Measurements from ENCODE around the gene CNNM4. TPM values are rescaled to one million over a fixed set of nuclear protein-coding genes. Genes with fewer than 3 reads are reported as not detected.

Gene CNNM4
- total RNA-seq: 6.3 TPM

GRCh38 chr2:96760036-96760985 is at the start of gene CNNM4:
TSS of gene CNNM4 (plus strand) at chr2:96760902. CDS start at chr2:96761000, 98 bp downstream.
- H3K9me3 ChIP-seq (ENCODE audit: control insufficient read depth in 3 of 3, low read length in 3 of 3): no peaks in the 10 kb centered on the region
- peaks cover 40 to 44% (median 40%) of the 10 kb centered on the region in 3 donors for H3K4me1 ChIP-seq (ENCODE audit: control insufficient read depth in 3 of 3, insufficient read depth in 3 of 3, low read length in 3 of 3)
- H3K9ac ChIP-seq (ENCODE audit: low read depth in 1 of 3, low read length in 3 of 3): peak within 1 kb of the TSS; percentile 76 to 93 (median 87)
- peak within 1 kb of the TSS; percentile 77 to 98 (median 95) for H3K4me3 ChIP-seq (ENCODE audit: low read length in 3 of 3)
- H3K36me3 ChIP-seq (ENCODE audit: control insufficient read depth in 3 of 3, insufficient read depth in 3 of 3, low read length in 3 of 3): peaks cover 0 to 2% (median 0%) of the 10 kb centered on the region in 3 donors
- no peaks in the 10 kb centered on the region for H3K27me3 ChIP-seq (ENCODE audit: control insufficient read depth in 3 of 3, insufficient read depth in 3 of 3, low read length in 3 of 3)
- H3K27ac ChIP-seq (ENCODE audit: low read depth, low read length): peak within 1 kb of the TSS; percentile 54

- Histone ChIP-seq H3K4me1 (ENCODE audit: control insufficient read depth in 3 of 3, insufficient read depth in 3 of 3, low read length in 3 of 3) (no peaks in the 10 kb centered on the region), H3K9me3 (ENCODE audit: control insufficient read depth in 3 of 3, low read length in 3 of 3) (no peaks in the 10 kb centered on the region), H3K9ac (ENCODE audit: low read depth in 1 of 3, low read length in 3 of 3) (no peak overlapping the region), H3K27me3 (ENCODE audit: control insufficient read depth in 3 of 3, insufficient read depth in 3 of 3, low read length in 3 of 3) (no peaks in the 10 kb centered on the region), H3K27ac (ENCODE audit: low read depth, low read length) (no peak overlapping the region), H3K36me3 (ENCODE audit: control insufficient read depth in 3 of 3, insufficient read depth in 3 of 3, low read length in 3 of 3) (peaks cover 49 to 74% (median 72%) of the 10 kb centered on the region in 3 donors), H3K4me3 (ENCODE audit: low read length in 3 of 3) (no peak overlapping the region)
These were observed 49.7 kb upstream of the CNNM4 start for GRCh38 chr2:96710985-96711384.

GRCh38 chr2:96715658-96716057 is 45.0 kb upstream of the CNNM4 start:
- Histone ChIP-seq H3K4me3 (ENCODE audit: low read length in 3 of 3) (no peak overlapping the region), H3K27ac (ENCODE audit: low read depth, low read length) (no peak overlapping the region), H3K9me3 (ENCODE audit: control insufficient read depth in 3 of 3, low read length in 3 of 3) (no peaks in the 10 kb centered on the region), H3K9ac (ENCODE audit: low read depth in 1 of 3, low read length in 3 of 3) (no peak overlapping the region), H3K36me3 (ENCODE audit: control insufficient read depth in 3 of 3, insufficient read depth in 3 of 3, low read length in 3 of 3) (peaks cover 19 to 43% (median 38%) of the 10 kb centered on the region in 3 donors), H3K27me3 (ENCODE audit: control insufficient read depth in 3 of 3, insufficient read depth in 3 of 3, low read length in 3 of 3) (no peaks in the 10 kb centered on the region), H3K4me1 (ENCODE audit: control insufficient read depth in 3 of 3, insufficient read depth in 3 of 3, low read length in 3 of 3) (no peaks in the 10 kb centered on the region)

- Histone ChIP-seq H3K4me3 (ENCODE audit: low read length in 3 of 3) (no peak overlapping the region), H3K9me3 (ENCODE audit: control insufficient read depth in 3 of 3, low read length in 3 of 3) (no peaks in the 10 kb centered on the region), H3K27ac (ENCODE audit: low read depth, low read length) (no peak overlapping the region), H3K27me3 (ENCODE audit: control insufficient read depth in 3 of 3, insufficient read depth in 3 of 3, low read length in 3 of 3) (no peaks in the 10 kb centered on the region), H3K9ac (ENCODE audit: low read depth in 1 of 3, low read length in 3 of 3) (no peak overlapping the region), H3K36me3 (ENCODE audit: control insufficient read depth in 3 of 3, insufficient read depth in 3 of 3, low read length in 3 of 3) (peaks cover 15 to 36% (median 31%) of the 10 kb centered on the region in 3 donors), H3K4me1 (ENCODE audit: control insufficient read depth in 3 of 3, insufficient read depth in 3 of 3, low read length in 3 of 3) (no peaks in the 10 kb centered on the region)
These were observed 44.3 kb upstream of the CNNM4 start for GRCh38 chr2:96716388-96716787.

GRCh38 chr2:96726131-96726530 is 34.6 kb upstream of the CNNM4 start:
- H3K4me3 ChIP-seq (ENCODE audit: low read length in 3 of 3): no peak overlapping the region
- H3K36me3 ChIP-seq (ENCODE audit: control insufficient read depth in 3 of 3, insufficient read depth in 3 of 3, low read length in 3 of 3): peaks cover 21 to 45% (median 31%) of the 10 kb centered on the region in 3 donors
- H3K4me1 ChIP-seq (ENCODE audit: control insufficient read depth in 3 of 3, insufficient read depth in 3 of 3, low read length in 3 of 3): peaks cover 0 to 4% (median 0%) of the 10 kb centered on the region in 3 donors
- H3K9ac ChIP-seq (ENCODE audit: low read depth in 1 of 3, low read length in 3 of 3): no peak overlapping the region
- H3K9me3 ChIP-seq (ENCODE audit: control insufficient read depth in 3 of 3, low read length in 3 of 3): no peaks in the 10 kb centered on the region
- H3K27ac ChIP-seq (ENCODE audit: low read depth, low read length): no peak overlapping the region
- H3K27me3 ChIP-seq (ENCODE audit: control insufficient read depth in 3 of 3, insufficient read depth in 3 of 3, low read length in 3 of 3): no peaks in the 10 kb centered on the region

DNA sequence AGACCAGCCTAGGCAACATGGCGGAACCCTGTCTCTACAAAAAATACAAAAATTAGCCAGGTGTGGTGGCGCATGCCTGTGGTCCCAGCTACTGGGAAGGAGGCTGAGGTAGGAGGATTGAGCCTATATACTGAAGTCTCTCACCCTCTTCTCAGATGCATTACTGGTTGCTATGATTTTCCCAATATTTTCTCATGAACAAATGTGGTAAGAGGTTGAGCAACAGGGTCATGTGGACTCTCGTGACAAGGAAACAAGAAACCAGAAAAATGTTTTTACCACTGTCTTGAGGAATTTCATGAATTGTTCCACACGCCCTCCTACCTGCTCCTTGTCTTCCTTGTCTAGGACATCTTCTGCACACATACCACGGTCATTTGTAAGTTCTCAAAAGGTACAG is 33.3 kb upstream of the CNNM4 start:
- Histone ChIP-seq H3K27ac (ENCODE audit: low read depth, low read length) (no peak overlapping the region), H3K4me3 (ENCODE audit: low read length in 3 of 3) (no peak overlapping the region), H3K9me3 (ENCODE audit: control insufficient read depth in 3 of 3, low read length in 3 of 3) (no peaks in the 10 kb centered on the region), H3K4me1 (ENCODE audit: control insufficient read depth in 3 of 3, insufficient read depth in 3 of 3, low read length in 3 of 3) (peaks cover 0 to 4% (median 0%) of the 10 kb centered on the region in 3 donors), H3K9ac (ENCODE audit: low read depth in 1 of 3, low read length in 3 of 3) (no peak overlapping the region), H3K36me3 (ENCODE audit: control insufficient read depth in 3 of 3, insufficient read depth in 3 of 3, low read length in 3 of 3) (peaks cover 27 to 49% (median 40%) of the 10 kb centered on the region in 3 donors), H3K27me3 (ENCODE audit: control insufficient read depth in 3 of 3, insufficient read depth in 3 of 3, low read length in 3 of 3) (no peaks in the 10 kb centered on the region)

GRCh38 chr2:96729748-96730147 is 31.0 kb upstream of the CNNM4 start:
- H3K9ac ChIP-seq (ENCODE audit: low read depth in 1 of 3, low read length in 3 of 3): no peak overlapping the region
- H3K4me3 ChIP-seq (ENCODE audit: low read length in 3 of 3): no peak overlapping the region
- H3K9me3 ChIP-seq (ENCODE audit: control insufficient read depth in 3 of 3, low read length in 3 of 3): no peaks in the 10 kb centered on the region
- peaks cover 46 to 65% (median 59%) of the 10 kb centered on the region in 3 donors for H3K36me3 ChIP-seq (ENCODE audit: control insufficient read depth in 3 of 3, insufficient read depth in 3 of 3, low read length in 3 of 3)
- H3K4me1 ChIP-seq (ENCODE audit: control insufficient read depth in 3 of 3, insufficient read depth in 3 of 3, low read length in 3 of 3): peaks cover 0 to 4% (median 0%) of the 10 kb centered on the region in 3 donors
- no peak overlapping the region for H3K27ac ChIP-seq (ENCODE audit: low read depth, low read length)
- no peaks in the 10 kb centered on the region for H3K27me3 ChIP-seq (ENCODE audit: control insufficient read depth in 3 of 3, insufficient read depth in 3 of 3, low read length in 3 of 3)

- no peaks in the 10 kb centered on the region for H3K27me3 ChIP-seq (ENCODE audit: control insufficient read depth in 3 of 3, insufficient read depth in 3 of 3, low read length in 3 of 3)
- peaks cover 0 to 4% (median 0%) of the 10 kb centered on the region in 3 donors for H3K4me1 ChIP-seq (ENCODE audit: control insufficient read depth in 3 of 3, insufficient read depth in 3 of 3, low read length in 3 of 3)
- H3K36me3 ChIP-seq (ENCODE audit: control insufficient read depth in 3 of 3, insufficient read depth in 3 of 3, low read length in 3 of 3): peaks cover 47 to 65% (median 59%) of the 10 kb centered on the region in 3 donors
- no peak overlapping the region for H3K4me3 ChIP-seq (ENCODE audit: low read length in 3 of 3)
- no peak overlapping the region for H3K27ac ChIP-seq (ENCODE audit: low read depth, low read length)
- H3K9ac ChIP-seq (ENCODE audit: low read depth in 1 of 3, low read length in 3 of 3): peak overlapping the region in 1 of 3 donors; percentile 8
- H3K9me3 ChIP-seq (ENCODE audit: control insufficient read depth in 3 of 3, low read length in 3 of 3): no peaks in the 10 kb centered on the region
These were observed 30.5 kb upstream of the CNNM4 start for GRCh38 chr2:96730212-96730611.

GRCh38 chr2:96733931-96734330 is 26.8 kb upstream of the CNNM4 start:
- H3K36me3 ChIP-seq (ENCODE audit: control insufficient read depth in 3 of 3, insufficient read depth in 3 of 3, low read length in 3 of 3): peaks cover 39 to 61% (median 58%) of the 10 kb centered on the region in 3 donors
- no peaks in the 10 kb centered on the region for H3K27me3 ChIP-seq (ENCODE audit: control insufficient read depth in 3 of 3, insufficient read depth in 3 of 3, low read length in 3 of 3)
- H3K4me1 ChIP-seq (ENCODE audit: control insufficient read depth in 3 of 3, insufficient read depth in 3 of 3, low read length in 3 of 3): peaks cover 5 to 15% (median 14%) of the 10 kb centered on the region in 3 donors
- no peak overlapping the region for H3K9ac ChIP-seq (ENCODE audit: low read depth in 1 of 3, low read length in 3 of 3)
- no peak overlapping the region for H3K4me3 ChIP-seq (ENCODE audit: low read length in 3 of 3)
- H3K9me3 ChIP-seq (ENCODE audit: control insufficient read depth in 3 of 3, low read length in 3 of 3): no peaks in the 10 kb centered on the region
- no peak overlapping the region for H3K27ac ChIP-seq (ENCODE audit: low read depth, low read length)

All from skeletal muscle tissue (tissue), 4 donors.